Measurements from ENCODE around the gene SLC19A2.
"Not testable (repeated sequence)": the region's sequence is repeated elsewhere in the genome, so short reads cannot be mapped to it uniquely, and the experiment has no call there.

The SLC19A2 gene, protein sequence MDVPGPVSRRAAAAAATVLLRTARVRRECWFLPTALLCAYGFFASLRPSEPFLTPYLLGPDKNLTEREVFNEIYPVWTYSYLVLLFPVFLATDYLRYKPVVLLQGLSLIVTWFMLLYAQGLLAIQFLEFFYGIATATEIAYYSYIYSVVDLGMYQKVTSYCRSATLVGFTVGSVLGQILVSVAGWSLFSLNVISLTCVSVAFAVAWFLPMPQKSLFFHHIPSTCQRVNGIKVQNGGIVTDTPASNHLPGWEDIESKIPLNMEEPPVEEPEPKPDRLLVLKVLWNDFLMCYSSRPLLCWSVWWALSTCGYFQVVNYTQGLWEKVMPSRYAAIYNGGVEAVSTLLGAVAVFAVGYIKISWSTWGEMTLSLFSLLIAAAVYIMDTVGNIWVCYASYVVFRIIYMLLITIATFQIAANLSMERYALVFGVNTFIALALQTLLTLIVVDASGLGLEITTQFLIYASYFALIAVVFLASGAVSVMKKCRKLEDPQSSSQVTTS

DNA sequence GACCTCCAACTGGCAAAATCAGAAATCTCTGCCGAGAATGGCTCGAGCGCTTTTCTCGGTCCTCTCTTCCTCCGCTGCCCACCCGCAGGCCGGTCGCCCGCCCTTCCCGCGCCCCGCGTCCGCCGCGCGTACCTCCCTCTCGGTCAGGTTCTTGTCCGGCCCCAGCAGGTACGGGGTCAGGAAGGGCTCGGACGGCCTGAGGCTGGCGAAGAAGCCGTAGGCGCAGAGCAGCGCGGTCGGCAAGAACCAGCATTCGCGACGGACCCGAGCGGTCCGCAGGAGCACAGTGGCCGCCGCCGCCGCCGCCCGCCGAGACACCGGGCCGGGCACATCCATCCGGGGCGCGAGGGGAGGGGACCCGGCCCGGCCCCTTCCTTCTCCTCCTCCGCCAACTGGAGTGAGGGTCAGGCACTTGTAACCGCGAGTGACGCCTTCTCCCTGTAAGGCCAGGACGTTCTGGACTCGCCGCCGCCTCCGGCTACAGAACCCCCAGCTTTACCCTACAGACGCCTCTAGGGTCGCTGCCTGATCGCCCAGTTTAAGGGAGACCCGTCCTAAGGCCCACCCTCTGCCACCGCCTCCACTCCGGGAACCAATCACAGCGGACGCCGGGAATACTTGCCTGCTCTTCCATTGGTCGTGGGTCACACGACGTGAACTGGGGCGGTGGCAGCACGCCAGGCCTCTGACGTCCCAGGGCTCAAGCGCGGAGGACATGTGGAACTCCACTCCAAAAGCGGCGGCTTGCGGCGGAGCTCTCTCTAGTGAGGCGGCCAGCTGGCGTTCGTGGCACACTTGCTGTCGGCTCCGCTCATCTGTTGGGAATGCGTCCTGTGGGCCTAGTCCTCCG is at the start of gene SLC19A2:
Gene SLC19A2 (minus strand): TSS at position 514 of the 850 bp plus-strand sequence. CDS start 178 bp downstream, at position 336.
- ATAC-seq (peak; percentile 98), DNase-seq (peak; percentile 90 to 95)
- H3K4me1 Mint-ChIP-seq = peaks cover 66% of the 10 kb centered on the region
- peak within 1 kb of the TSS; percentile 91 to 98 for H3K4me3 Mint-ChIP-seq
- H3K9me3 Mint-ChIP-seq = no peaks in the 10 kb centered on the region
- no peaks in the 10 kb centered on the region for H3K27me3 Mint-ChIP-seq
- peak within 1 kb of the TSS; percentile 86 to 91 for H3K27ac Mint-ChIP-seq

DNA sequence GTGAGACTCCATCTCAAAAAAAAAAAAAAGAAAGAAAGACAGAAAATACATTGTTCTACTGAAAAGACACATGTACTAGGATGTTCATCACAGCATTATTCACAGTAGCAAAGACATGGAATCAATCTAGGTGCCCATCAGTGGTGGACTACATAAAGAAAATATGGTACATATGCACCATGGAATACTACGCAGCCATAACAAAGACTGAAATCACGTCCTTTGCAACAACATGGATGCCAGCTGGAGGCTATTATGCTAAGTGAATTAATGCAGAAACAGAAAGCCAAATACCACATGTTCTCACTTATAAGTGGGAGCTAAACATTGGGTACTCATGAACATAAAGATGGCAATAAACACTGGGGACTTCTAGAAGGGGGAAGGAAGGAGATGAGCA is 48.9 kb upstream of the SLC19A2 start:
- ATAC-seq (no peak), DNase-seq (no peak)
- Mint-ChIP-seq H3K9me3 (no peaks in the 10 kb centered on the region), H3K27me3 (no peaks in the 10 kb centered on the region), H3K4me3 (no peak overlapping the region), H3K27ac (no peak overlapping the region), H3K4me1 (no peaks in the 10 kb centered on the region)

DNA sequence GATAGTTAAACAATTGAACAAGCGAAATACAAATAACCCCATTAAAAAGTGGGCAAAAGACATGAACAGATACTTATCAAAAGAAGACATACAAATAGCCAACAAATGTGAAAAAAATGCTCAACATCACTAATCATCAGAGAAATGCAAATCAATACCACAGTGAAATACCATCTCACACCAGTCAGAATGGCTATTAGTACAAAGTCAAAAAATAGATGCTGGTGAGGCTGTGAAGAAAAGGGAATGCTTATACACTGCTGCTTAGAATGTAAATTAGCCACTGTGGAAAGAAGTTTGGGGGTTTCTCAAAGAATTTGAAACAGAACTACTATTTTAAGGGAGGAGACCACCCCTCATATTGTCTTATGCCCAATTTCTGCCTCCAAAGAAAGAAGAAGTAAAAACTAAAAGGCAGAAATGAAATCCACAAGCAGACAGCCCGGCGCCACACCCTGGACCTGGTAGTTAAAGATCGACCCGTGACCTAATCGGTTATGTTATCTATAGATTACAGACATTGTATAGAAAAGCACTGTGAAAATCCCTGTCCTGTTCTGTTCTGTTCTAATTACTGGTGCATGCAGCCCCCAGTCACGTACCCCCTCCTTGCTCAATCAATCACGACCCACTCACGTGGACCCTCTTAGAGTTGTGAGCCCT is 47.9 kb upstream of the SLC19A2 start:
- not testable (repeated sequence) for H3K4me3 Mint-ChIP-seq, H3K27ac Mint-ChIP-seq, ATAC-seq, DNase-seq, H3K9me3 Mint-ChIP-seq, H3K4me1 Mint-ChIP-seq, H3K27me3 Mint-ChIP-seq

DNA sequence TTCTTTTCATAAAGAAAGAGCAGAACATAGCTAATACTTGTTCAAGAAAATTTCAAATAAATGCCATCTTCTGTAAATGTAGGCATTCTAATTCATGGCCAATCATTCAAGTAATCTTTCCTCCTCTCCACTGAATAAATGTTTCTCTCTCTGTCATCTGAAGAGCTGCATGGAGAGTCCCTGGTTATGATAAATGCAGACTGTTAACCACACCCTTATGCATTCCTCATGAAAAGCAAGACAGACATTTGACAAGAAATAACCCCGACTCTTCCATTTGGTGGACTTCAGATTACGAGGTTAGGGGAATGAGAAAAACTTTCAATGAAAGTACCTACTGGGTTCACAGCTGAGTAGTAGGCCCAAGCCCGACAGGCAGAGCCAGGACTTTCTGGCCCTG is 44.7 kb upstream of the SLC19A2 start:
- no peaks in the 10 kb centered on the region for H3K9me3 Mint-ChIP-seq
- no peaks in the 10 kb centered on the region for H3K27me3 Mint-ChIP-seq
- ATAC-seq (no peak), DNase-seq (no peak)
- no peak overlapping the region for H3K27ac Mint-ChIP-seq
- H3K4me3 Mint-ChIP-seq = no peak overlapping the region
- H3K4me1 Mint-ChIP-seq = peaks cover 10% of the 10 kb centered on the region

DNA sequence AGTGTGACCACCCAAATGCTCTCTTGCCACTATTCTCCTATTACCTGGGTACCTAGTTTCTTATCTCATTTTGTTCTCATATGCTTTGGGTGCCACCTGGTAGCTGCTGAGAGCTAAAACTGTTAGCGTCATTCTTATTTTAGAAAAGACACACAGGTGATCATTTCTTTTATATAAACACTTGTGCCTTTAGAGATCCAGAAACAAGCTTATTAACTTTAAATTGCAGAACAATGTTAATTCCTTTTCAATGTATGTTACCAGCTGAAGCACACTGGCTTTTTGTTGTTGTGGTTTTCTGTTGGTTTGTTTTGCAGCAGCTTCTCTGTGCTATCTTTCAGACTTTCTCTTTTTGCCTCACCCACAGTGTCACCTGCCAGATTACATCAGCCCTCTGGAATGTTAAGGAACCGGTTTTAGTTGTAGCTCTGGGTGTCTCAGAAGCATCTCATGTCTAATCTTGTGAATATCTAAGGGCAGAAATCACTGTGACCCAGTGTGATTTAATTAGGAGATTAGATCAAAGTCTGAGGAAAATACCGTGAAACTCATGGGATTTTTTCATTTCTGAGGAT is 43.4 kb upstream of the SLC19A2 start:
- no peaks in the 10 kb centered on the region for H3K9me3 Mint-ChIP-seq
- peaks cover 10% of the 10 kb centered on the region for H3K4me1 Mint-ChIP-seq
- no peaks in the 10 kb centered on the region for H3K27me3 Mint-ChIP-seq
- peak overlapping the region in 1 of 2 donors; percentile 47 for H3K27ac Mint-ChIP-seq
- no peak overlapping the region for H3K4me3 Mint-ChIP-seq
- no peak for DNase-seq
- ATAC-seq = no peak

DNA sequence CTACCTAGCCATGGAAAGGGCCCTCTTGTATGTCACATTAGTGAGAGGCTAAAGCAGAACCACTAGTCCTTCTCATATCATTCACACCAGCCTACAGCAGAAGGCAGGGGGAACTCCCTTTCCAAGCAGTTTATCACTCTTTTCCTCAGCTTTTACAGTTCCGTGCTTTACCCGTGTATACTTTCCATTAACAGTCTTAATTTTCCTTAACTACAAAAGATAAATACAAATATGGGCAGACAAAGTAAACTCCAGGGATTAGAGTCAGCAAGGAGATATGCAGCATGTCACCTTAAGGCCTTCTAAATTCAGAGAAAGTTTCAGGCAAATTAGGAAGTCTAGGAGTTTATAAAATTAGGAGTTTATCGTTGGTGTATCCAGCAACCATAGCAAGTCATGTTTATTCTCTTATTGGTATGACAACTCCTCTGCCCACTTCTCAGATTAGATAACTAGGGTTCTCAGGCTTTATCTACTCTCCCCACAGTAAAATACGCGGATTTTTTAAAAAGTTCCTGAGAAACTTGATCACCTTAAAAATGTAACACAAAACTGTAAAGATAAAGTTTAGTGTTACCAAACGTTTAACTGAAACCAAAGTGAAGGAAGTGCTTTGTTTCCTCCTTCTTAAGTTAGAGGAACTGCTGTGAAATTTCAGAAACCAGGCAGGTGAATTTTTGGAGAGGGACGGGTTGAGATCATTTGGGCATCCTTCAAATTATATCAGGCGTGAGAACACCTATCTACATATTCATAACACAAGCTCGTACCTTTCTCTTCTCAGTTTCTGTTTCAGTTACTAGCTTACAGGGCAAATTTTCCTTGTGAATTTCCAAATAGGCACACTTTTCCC is 42.7 kb upstream of the SLC19A2 start:
- no peak overlapping the region for H3K4me3 Mint-ChIP-seq
- H3K27me3 Mint-ChIP-seq = no peaks in the 10 kb centered on the region
- peaks cover 10% of the 10 kb centered on the region for H3K4me1 Mint-ChIP-seq
- ATAC-seq (no peak), DNase-seq (no peak)
- H3K27ac Mint-ChIP-seq = peak overlapping the region in 1 of 2 donors; percentile 47
- no peaks in the 10 kb centered on the region for H3K9me3 Mint-ChIP-seq

DNA sequence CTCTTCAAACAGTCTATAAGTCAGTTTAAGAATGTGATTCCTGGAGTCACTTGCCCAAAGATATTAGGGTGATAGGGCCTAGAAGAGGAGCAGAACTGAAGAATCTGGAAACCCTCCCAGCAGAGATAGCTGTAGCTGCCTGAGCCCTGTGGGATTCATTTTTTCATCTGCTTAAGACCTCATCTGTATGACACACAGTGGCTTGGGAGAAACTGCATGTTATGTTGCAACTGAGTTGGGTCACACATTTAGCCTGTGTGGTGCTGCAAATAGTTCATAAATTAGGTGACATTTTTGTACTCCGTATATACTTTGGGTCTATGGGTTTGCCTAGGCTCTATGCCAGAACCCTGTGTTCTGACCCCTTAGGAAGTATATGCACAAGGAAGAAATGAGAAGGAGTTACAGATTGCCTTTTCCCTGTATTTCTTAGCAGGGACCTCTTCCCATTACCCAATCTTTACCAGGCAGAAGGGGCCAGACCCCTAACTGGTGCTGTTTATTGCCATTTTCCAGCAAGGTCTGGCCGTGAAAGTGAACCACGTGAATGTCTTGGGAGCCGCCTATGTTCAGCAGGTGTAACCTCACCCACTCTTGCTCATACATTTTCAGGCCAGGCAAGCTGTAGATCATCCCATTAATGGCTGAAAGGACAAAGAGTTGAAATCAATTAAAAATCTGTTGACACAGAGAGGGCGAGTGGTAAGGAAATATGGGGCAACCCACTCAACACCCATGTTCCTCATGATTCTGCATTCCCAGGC is 41.9 kb upstream of the SLC19A2 start:
- Mint-ChIP-seq H3K27me3 (no peaks in the 10 kb centered on the region), H3K4me3 (no peak overlapping the region), H3K4me1 (peaks cover 10% of the 10 kb centered on the region), H3K27ac (no peak overlapping the region), H3K9me3 (no peaks in the 10 kb centered on the region)
- no peak for DNase-seq
- ATAC-seq = no peak

DNA sequence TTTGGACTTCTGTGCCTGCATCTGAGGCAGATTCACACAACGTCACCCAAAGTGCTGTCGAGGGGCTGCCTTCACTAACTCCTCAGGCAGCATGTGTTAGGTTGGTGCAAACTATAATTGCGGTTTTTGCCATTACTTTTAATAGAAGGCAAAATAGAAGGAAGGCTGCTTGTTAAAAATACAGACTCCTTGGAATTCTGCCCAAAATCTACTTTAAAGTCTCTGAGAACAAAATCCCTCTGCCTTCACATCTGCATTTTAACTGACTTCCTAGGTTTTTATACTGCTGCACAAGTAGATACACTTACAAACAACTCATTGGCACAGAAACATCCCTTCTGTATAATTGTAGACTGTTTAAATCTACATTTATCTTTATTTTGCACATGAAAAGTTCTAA is 41.3 kb upstream of the SLC19A2 start:
- Mint-ChIP-seq H3K27me3 (no peaks in the 10 kb centered on the region), H3K9me3 (no peaks in the 10 kb centered on the region), H3K4me3 (no peak overlapping the region), H3K4me1 (peaks cover 10% of the 10 kb centered on the region), H3K27ac (no peak overlapping the region)
- no peak for DNase-seq
- no peak for ATAC-seq

DNA sequence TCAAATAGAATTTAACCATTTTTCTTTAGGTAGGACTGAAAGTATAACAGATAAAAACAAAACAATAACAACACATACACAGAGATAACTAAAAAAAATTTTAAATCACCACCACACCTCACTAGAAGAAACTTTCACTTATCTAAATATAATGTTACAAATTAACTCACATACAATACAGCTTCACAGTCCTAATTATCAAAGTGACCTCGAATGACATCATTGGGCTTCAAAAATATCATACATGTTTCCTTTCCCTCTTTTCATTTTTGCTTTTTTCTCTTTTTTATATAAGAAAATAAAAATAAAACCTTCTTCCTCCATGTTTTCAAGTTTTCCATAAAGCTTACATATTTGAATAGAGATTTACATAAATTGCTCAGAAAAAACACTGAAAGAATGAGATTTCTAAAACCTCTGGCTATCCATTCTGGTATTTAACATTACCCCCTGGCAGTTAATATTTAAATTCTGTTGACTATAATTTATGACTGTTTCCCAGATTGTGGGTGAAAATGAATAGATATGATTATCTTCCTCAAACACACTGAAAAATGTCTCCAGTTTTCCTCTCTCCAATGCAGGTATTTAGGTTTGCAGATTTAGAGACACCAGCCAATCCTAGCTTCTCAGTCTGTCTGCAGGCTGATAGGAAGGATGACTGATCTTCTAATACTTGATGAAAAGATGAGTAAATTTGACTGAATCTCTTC is 40.5 kb upstream of the SLC19A2 start:
- DNase-seq = no peak
- H3K9me3 Mint-ChIP-seq = no peaks in the 10 kb centered on the region
- peaks cover 10% of the 10 kb centered on the region for H3K4me1 Mint-ChIP-seq
- no peak overlapping the region for H3K27ac Mint-ChIP-seq
- H3K4me3 Mint-ChIP-seq = no peak overlapping the region
- no peaks in the 10 kb centered on the region for H3K27me3 Mint-ChIP-seq
- no peak for ATAC-seq

DNA sequence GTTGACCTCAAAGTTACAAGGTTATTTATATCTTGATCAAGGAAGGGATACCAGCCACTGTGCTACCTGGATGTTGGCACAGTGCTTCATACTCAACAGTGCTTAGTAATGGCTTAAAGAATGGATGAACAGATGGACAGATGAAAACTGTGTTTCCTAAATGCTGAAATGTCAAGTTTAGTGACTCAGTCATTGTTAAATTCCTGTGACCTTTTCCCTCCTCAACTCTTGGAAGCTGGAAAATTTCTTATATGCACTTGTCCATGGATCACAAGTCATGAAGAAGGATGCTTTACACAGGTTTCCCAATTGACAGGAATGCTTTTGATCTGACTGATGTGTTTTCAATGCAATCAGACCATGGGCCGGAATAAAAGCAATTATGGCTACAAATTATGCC is 39.6 kb upstream of the SLC19A2 start:
- Mint-ChIP-seq H3K9me3 (no peaks in the 10 kb centered on the region), H3K27ac (no peak overlapping the region), H3K27me3 (no peaks in the 10 kb centered on the region), H3K4me3 (no peak overlapping the region), H3K4me1 (peaks cover 10% of the 10 kb centered on the region)
- no peak for DNase-seq
- no peak for ATAC-seq

DNA sequence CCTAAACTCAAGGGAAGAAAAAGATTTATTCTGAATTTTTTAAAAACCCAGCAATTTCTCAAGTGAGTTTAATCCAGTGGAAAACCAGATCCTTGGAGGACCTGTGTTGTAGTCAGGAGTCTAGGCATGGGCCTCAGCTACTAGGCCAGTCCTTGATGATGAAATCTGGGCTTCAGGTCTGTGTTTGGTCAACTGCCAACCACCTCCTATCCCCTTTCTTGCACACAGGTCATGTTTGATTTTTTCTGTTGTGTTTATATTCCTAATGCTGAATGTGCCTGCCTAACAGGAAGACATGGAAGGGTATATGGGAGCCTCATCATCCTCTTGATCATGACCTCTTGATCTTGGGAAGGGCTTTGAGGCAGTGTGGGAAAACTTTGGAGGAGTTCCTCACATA is 38.2 kb upstream of the SLC19A2 start:
- Mint-ChIP-seq H3K9me3 (no peaks in the 10 kb centered on the region), H3K27me3 (no peaks in the 10 kb centered on the region)

DNA sequence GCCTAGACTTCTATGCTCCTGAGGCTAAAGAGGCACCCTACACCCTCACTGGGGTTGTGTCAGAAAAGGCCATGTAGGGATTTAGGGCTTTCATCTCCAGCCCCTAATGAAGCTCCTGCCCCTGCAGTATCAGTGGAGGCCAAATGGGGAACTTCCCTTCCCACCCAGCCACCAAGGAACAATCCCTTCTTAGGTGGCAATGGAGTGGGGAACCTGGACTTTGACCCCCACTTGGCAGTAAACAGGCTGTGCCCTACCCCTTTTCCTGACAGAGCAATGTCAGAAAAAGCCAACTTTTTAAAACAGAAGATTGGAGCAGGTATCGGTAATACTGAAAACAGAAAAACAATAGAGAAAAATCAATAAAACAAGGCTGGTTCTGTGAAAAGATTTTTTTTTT is 35.5 kb upstream of the SLC19A2 start:
- no peak overlapping the region for H3K4me3 Mint-ChIP-seq
- no peaks in the 10 kb centered on the region for H3K9me3 Mint-ChIP-seq
- no peak overlapping the region for H3K27ac Mint-ChIP-seq
- no peaks in the 10 kb centered on the region for H3K4me1 Mint-ChIP-seq
- DNase-seq = no peak
- no peaks in the 10 kb centered on the region for H3K27me3 Mint-ChIP-seq
- no peak for ATAC-seq

More for the DNA sequence above, 38.2 kb upstream of the SLC19A2 start:
- H3K4me3 Mint-ChIP-seq = no peak overlapping the region
- ATAC-seq (no peak), DNase-seq (no peak)
- H3K27ac Mint-ChIP-seq = peak overlapping the region in 1 of 2 donors; percentile 9
- H3K4me1 Mint-ChIP-seq = peaks cover 4% of the 10 kb centered on the region

DNA sequence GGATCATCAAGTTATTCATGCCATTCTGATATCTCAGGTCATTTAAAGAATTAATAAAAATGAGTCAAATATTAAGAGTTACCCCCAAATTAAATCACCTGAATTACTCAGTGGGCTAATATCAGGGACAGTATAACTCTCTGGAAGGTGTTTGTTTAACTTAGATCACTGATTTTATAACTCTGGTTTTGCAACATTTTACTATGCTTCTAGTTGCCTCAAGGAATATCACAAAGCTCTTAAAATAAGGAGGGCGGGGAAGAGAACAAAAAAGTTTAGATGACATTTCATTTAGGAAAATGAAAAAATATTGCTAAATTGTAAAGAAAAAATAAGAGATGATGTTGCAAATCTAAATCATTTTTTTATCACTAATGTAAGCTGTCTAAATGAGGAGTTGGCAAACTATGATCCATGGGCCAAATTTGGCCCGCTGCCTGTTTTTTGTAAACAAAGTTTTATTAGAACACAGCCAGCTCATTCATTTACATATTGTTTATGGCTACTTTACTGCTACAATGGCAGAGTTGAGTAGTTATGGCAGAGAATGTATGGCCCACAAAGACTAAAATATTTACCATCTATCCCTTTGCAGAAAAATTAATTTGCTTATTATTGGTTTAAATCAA is 31.9 kb upstream of the SLC19A2 start:
- H3K9me3 Mint-ChIP-seq = no peaks in the 10 kb centered on the region
- H3K4me1 Mint-ChIP-seq = no peaks in the 10 kb centered on the region
- DNase-seq (no peak), ATAC-seq (no peak)
- H3K4me3 Mint-ChIP-seq = no peak overlapping the region
- H3K27me3 Mint-ChIP-seq = no peaks in the 10 kb centered on the region
- H3K27ac Mint-ChIP-seq = no peak overlapping the region

All from stimulated activated naive CD8-positive, alpha-beta T cell treated with anti-CD3 and anti-CD28 coated beads, Interleukin-15, amount 100 ng/mL, for 72 hours (primary cell).